BE2C (cell line): Measurements from ENCODE around the gene ANKRD33B.

ENCODE experiments used
- DNase-seq: peaks from one replicate; pipeline ENCODE4 v3.0.0-alpha.2; 2020
- H3K27me3 ChIP-seq: fragments of 250-450 bp; sonication (Bioruptor Pico); 2 replicates; pipeline ENCODE4 v1.5.1; 2020; ENCODE audit warnings: mild to moderate bottlenecking
- H3K36me3 ChIP-seq: fragments of 250-450 bp; sonication (Bioruptor Pico); 2 replicates; pipeline ENCODE4 v1.5.1; 2020; ENCODE audit warnings: mild to moderate bottlenecking
- H3K4me1 ChIP-seq: fragments of 250-450 bp; sonication (Bioruptor Pico); 2 replicates; pipeline ENCODE4 v1.5.1; 2020
- H3K4me3 ChIP-seq: 2 replicates; pipeline ENCODE4 v1.5.1; 2011; ENCODE audit warnings: low read depth, low read length
- H3K9me3 ChIP-seq: fragments of 250-450 bp; sonication (Bioruptor Pico); 2 replicates; pipeline ENCODE4 v1.5.1; 2020
- CTCF ChIP-seq: IDR thresholded peaks from 2 replicates; pipeline ENCODE4 v1.5.1; 2012; ENCODE audit warnings: mild to moderate bottlenecking, low read depth, low read length

Gene ANKRD33B

GRCh38 chr5:10591159-10591558 lies 27.3 kb downstream of the ANKRD33B start:
- no peak for TF ChIP-seq CTCF
- no peak overlapping the region for H3K4me3 ChIP-seq
- H3K4me1 ChIP-seq: peaks cover 7% of the 10 kb centered on the region
- no peaks in the 10 kb centered on the region for H3K36me3 ChIP-seq
- no peaks in the 10 kb centered on the region for H3K27me3 ChIP-seq
- no peak for DNase-seq
- H3K9me3 ChIP-seq: no peaks in the 10 kb centered on the region

DNA sequence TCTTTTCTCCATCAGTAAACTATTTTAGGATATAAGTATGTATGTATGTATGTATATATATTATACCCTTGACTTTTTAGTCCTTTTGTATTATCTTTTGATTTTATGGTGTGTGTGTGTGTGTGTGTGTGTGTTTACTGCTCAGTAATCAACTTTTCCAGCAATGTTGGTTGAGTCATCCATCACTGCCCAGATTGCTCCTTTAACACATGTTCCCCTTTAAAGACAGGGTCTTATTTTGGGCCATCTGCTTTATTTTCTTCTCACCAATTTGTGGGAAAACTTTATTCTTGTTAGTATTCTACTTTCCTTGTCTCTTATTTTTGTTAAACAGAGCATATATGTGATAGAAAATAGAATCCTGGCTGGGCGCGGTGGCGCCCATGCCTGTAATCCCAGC lies 28.1 kb downstream of the ANKRD33B start:
- no peak for TF ChIP-seq CTCF
- no peak overlapping the region for H3K4me3 ChIP-seq
- H3K36me3 ChIP-seq: no peaks in the 10 kb centered on the region

DNA sequence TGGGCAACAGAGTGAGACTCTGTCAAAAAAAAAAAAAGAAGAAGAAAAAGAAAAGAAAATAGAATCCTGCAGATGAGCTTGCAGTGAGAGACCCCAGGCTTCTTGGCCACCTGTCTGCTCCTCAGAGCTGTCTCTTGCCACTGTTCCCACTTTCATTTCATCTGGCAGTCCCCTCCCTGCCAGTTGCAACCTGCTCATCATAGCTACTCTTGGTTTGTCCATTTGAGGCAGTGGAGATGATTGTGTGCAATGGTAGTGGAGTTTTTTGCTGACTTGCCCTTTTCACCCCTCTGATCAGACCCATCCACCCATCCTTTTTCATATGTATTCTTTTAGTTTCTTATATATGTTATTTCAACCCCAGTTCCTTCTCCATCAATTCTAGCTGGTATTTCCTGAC lies 28.7 kb downstream of the ANKRD33B start:
- Histone ChIP-seq H3K4me3 (no peak overlapping the region), H3K27me3 (no peaks in the 10 kb centered on the region), H3K4me1 (peaks cover 7% of the 10 kb centered on the region), H3K9me3 (no peaks in the 10 kb centered on the region), H3K36me3 (no peaks in the 10 kb centered on the region)
- DNase-seq: no peak
- TF ChIP-seq CTCF: no peak

More for the DNA sequence above, 28.1 kb downstream of the ANKRD33B start:
- DNase-seq: no peak
- Histone ChIP-seq H3K9me3 (no peaks in the 10 kb centered on the region), H3K4me1 (peaks cover 7% of the 10 kb centered on the region), H3K27me3 (no peaks in the 10 kb centered on the region)

DNA sequence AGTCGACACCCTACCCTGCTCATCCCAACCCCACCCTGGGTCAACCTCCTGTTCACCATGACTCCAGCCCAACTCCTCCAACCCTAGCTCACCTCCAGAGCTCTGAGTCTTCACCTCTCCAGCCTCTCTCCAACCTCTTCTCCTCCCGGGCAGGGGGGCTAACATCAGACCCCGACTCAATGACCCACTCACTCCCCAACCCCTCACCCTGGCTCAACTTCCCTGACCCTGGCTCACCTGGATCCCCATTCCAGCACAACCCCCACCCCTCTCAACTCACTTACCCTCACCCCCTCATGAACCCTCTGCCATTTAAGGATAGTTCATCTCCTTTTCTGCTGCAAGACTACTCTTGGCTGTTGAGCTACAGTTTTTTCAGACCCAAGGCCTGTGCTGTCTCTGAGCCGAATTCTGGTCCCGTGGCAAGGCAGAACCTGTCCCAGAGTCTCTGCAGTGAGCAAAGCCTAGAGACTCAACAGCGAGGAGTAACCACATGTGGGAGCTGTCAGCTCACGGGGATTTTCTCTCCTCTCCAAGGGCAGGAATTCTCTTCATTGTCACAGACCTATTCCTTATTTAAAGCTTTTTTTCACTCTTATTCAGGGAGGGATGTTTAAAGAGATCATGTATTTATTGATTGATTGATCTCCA lies 29.8 kb downstream of the ANKRD33B start:
- no peak for DNase-seq
- H3K4me3 ChIP-seq: no peak overlapping the region
- peaks cover 7% of the 10 kb centered on the region for H3K4me1 ChIP-seq
- no peaks in the 10 kb centered on the region for H3K36me3 ChIP-seq
- no peaks in the 10 kb centered on the region for H3K9me3 ChIP-seq
- TF ChIP-seq CTCF: no peak
- no peaks in the 10 kb centered on the region for H3K27me3 ChIP-seq

DNA sequence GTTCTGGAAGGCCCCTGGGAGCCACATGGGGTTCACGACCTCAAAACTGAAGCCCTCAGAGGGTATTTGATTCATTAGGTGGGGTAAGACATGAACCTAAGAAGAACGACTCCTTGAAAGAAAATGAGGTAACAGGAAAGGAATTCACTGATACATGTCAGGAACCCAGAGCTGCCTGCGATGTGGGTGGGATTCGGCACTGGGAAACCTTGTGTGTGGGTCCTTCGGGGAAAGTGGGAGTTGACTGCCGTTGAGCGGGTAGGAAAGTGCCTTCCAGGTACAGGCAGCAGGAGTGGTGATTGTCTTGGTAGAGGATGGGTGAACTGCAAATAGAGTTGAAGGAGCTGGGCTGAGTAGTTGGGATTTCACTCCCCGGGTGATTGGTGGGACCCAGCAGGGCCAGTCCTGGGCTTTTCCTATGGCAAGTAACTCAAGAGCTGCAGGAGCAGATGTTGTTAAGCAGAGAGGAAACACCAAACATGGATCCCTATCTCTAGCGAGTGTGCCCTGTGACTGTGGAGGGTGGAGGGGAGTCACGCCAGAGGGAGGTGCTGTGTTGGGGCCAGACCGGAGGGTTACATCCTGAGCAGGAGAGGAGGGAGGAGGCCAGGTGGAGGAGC lies 30.8 kb downstream of the ANKRD33B start:
- H3K27me3 ChIP-seq: no peaks in the 10 kb centered on the region
- no peaks in the 10 kb centered on the region for H3K9me3 ChIP-seq
- DNase-seq: no peak
- TF ChIP-seq CTCF: no peak
- H3K4me1 ChIP-seq: peaks cover 7% of the 10 kb centered on the region
- no peaks in the 10 kb centered on the region for H3K36me3 ChIP-seq
- H3K4me3 ChIP-seq: no peak overlapping the region

DNA sequence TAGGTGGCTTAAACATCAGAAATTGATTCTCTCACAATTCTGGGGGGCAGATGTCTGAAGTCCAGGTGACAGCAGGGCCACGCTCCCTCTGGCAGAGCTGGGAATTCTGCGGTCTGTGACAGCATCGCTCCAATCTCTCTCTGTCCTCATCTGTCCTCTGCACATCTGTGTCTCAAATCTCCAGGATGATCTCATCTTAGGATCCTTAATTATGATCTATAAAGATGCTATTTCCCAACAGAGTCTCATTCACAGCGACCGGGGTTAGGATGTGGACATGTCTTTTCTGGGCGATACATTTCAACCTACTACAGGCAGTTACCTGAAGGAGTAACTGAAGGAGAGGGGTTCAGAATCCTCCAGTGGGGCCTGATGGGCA lies 31.4 kb downstream of the ANKRD33B start:
- no peak for DNase-seq
- Histone ChIP-seq H3K4me3 (no peak overlapping the region), H3K27me3 (no peaks in the 10 kb centered on the region), H3K9me3 (no peaks in the 10 kb centered on the region), H3K36me3 (no peaks in the 10 kb centered on the region), H3K4me1 (peaks cover 5% of the 10 kb centered on the region)
- TF ChIP-seq CTCF: no peak
